HG03457 (cell line): Measurements from ENCODE around the gene HAND1.

ENCODE experiments used
- ATAC-seq: cut with Tn5 transposase; IDR thresholded peaks from one replicate; pipeline ENCODE4 v1.9.1; 2021; ENCODE audit warnings: moderate number of reproducible peaks; ENCODE audit not compliant: unreplicated experiment

The HAND1 gene

GRCh38 chr5:154479944-154480750 is 2.1 kb upstream of the HAND1 start:
- ATAC-seq: no peak

- ATAC-seq: no peak
These were observed 1.3 kb upstream of the HAND1 start for GRCh38 chr5:154479160-154479943.

- no peak for ATAC-seq
These were observed 729 bp upstream of the HAND1 start for GRCh38 chr5:154478752-154479159.

- no peak for ATAC-seq
These were observed 424 bp downstream of the HAND1 start for GRCh38 chr5:154477382-154478223.

GRCh38 chr5:154476354-154477205 is 1.4 kb downstream of the HAND1 start:
- no peak for ATAC-seq

GRCh38 chr5:154475591-154476353 is 2.3 kb downstream of the HAND1 start:
- ATAC-seq: no peak

GRCh38 chr5:154474396-154475334 is 3.4 kb downstream of the HAND1 start:
- ATAC-seq: no peak

GRCh38 chr5:154473581-154474283 is 4.3 kb downstream of the HAND1 start:
- no peak for ATAC-seq

- ATAC-seq: no peak
These were observed 5.0 kb downstream of the HAND1 start for GRCh38 chr5:154472871-154473580.

GRCh38 chr5:154470947-154471870 is 6.8 kb downstream of the HAND1 start:
- no peak for ATAC-seq

GRCh38 chr5:154470137-154470536 is 7.9 kb downstream of the HAND1 start:
- no peak for ATAC-seq

GRCh38 chr5:154467655-154468354 is 10.2 kb downstream of the HAND1 start:
- ATAC-seq: no peak

GRCh38 chr5:154466671-154467070 is 11.4 kb downstream of the HAND1 start:
- ATAC-seq: no peak

- ATAC-seq: no peak
These were observed 11.9 kb downstream of the HAND1 start for GRCh38 chr5:154466147-154466546.

- ATAC-seq: no peak
These were observed 12.9 kb downstream of the HAND1 start for GRCh38 chr5:154465169-154465568.

- no peak for ATAC-seq
These were observed 13.6 kb downstream of the HAND1 start for GRCh38 chr5:154464438-154464837.
